MM.1S (cell line): Measurements from ENCODE around the gene DNTT.

Source experiments
- EZH2 ChIP-seq: fragments of 300-600 bp; sonication (generic); optimal IDR thresholded peaks from 2 replicates; pipeline ENCODE3; 2017; ENCODE audit warnings: low read depth, mild to moderate bottlenecking, antibody characterized with exemption, low read length, mixed read lengths
- EZH2phosphoT487 ChIP-seq: fragments of 300-600 bp; sonication (generic); IDR thresholded peaks from 2 replicates; pipeline ENCODE4 v1.6.1; 2018; ENCODE audit warnings: antibody characterized with exemption, low read length
- TF ChIP-seq, protein P1 (sequence below): fragments of 300-600 bp; sonication (generic); IDR thresholded peaks from 2 replicates; pipeline ENCODE4 v1.5.1; 2016; ENCODE audit warnings: antibody characterized with exemption, low read length, mixed read lengths

DNA sequence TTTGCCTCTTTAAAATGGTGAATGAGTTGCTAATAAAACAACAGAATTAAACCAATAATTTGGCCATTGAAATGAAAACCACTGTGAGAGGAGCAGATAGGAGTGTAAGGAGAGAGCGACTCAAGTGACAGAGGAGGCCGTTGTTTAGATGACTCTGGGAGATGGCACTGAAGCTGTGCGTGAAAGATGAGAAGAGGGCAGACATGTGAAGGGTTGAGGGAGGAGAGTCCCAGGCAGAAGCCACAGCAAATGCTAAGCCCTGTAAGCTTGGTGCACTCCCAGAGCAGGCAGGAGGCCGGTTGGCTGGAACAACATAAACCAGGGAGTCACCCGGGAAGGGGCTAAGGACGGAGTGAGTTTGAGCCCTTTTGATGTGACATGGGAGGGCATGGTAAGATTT, 55.4 kb downstream of the DNTT start:
- TF ChIP-seq, protein P1, sequence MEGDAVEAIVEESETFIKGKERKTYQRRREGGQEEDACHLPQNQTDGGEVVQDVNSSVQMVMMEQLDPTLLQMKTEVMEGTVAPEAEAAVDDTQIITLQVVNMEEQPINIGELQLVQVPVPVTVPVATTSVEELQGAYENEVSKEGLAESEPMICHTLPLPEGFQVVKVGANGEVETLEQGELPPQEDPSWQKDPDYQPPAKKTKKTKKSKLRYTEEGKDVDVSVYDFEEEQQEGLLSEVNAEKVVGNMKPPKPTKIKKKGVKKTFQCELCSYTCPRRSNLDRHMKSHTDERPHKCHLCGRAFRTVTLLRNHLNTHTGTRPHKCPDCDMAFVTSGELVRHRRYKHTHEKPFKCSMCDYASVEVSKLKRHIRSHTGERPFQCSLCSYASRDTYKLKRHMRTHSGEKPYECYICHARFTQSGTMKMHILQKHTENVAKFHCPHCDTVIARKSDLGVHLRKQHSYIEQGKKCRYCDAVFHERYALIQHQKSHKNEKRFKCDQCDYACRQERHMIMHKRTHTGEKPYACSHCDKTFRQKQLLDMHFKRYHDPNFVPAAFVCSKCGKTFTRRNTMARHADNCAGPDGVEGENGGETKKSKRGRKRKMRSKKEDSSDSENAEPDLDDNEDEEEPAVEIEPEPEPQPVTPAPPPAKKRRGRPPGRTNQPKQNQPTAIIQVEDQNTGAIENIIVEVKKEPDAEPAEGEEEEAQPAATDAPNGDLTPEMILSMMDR: no peak
- TF ChIP-seq EZH2phosphoT487 (no peak), EZH2 (no peak)
